ENCODE results near the gene GPC3.

- TF ChIP-seq CTCF (conservative IDR thresholded peaks at IDR 0.05 in 1 of 2, IDR thresholded peaks at IDR 0.05 in 1 of 2; ENCODE audit: extremely low read depth in 1 of 2, insufficient read depth in 1 of 2, low read depth in 1 of 2, low read length in 2 of 2): no peak
- no peak for TF ChIP-seq EZH2 (IDR thresholded peaks at IDR 0.05; ENCODE audit: borderline replicate concordance, low read length)
Observed at GRCh38 chrX:133749951-133750350, 235.4 kb downstream of the GPC3 start.
